GM12892 (cell line): ENCODE measurements around the gene PDLIM7.

Experiments used
- POLR2A ChIP-seq: IDR thresholded peaks from 2 replicates; pipeline ENCODE4 v1.6.1; 2011; ENCODE audit warnings: low read depth, low read length, control low read depth
- POLR2AphosphoS5 ChIP-seq: IDR thresholded peaks from 2 replicates; pipeline ENCODE4 v1.6.1; 2011; ENCODE audit warnings: low read depth, low read length, control low read depth
- TAF1 ChIP-seq: IDR thresholded peaks from 2 replicates; pipeline ENCODE4 v1.6.1; 2011; ENCODE audit warnings: low read depth, mild to moderate bottlenecking, control low read depth, low read length, borderline replicate concordance

DNA sequence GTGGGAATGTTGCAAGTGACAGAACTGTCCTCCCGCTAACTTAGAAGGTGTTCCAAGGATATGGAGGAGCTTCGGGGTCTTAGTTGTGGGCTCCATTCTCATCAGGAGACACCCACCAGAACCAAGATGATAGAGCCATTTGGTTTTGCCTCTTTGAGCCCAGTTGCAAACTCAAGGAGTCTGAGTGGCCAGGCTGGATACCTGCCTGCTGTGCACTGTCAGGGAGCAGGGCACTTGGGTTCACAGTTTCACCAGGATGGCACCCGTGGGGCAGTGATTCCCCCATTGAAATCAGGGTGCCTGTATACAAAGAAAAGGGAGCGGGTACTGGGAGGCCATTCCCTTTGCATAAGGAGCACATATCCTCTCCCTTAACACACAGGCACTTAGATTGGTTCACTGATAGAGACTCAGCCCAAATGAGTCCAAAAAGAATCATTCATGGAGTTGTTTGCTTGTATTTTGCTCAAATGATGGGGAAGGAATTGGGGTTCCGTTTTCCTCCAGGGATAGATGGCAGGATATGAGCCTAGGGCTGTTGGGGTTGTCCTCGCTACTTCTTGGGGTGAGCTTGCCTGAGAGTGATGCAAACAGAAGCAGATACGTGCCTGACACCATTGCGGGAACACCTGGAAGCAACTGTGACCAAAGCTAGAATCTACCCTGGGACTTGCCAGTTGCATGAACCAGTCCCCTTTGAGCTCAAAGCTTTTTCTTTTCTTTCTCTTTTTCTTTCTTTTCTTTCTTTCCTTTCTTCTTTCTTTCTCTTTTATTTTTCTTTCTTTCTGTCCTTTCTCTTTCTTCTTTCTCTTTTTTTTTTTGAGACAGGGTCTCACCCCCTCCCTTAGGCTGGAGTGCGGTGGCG lies 52.1 kb downstream of the PDLIM7 start:
- peak; percentile 44; the same call in 1 of the 2 replicates for TF ChIP-seq POLR2A
- TF ChIP-seq TAF1, result no peak
- TF ChIP-seq POLR2AphosphoS5, result no peak
